AG08395 (cell line): Measurements from ENCODE around the gene ITSN2.

Experiments used
- DNase-seq: peaks from one replicate; pipeline ENCODE4 v3.0.0; 2012; ENCODE audit warnings: mixed read lengths, low spot score

Gene ITSN2

DNA sequence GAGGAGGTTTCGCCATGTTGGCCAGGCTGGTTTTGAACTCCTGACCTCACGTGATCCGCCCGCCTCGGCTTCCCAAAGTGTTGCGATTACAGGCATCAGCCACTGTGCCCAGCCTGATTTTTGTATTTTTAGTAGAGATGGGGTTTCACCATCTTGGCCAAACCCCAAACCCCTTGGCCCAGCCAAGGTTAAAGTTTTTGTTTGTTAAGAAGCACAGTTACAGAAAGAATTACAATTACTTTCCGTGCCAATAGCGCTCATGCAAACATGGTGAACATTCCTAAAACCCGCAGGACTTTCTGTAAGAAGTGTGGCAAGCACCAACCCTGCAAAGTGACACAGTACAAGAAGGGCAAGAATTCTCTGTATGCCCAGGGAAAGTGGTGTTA is 26.1 kb downstream of the ITSN2 start:
- peak; percentile 59 for DNase-seq

DNA sequence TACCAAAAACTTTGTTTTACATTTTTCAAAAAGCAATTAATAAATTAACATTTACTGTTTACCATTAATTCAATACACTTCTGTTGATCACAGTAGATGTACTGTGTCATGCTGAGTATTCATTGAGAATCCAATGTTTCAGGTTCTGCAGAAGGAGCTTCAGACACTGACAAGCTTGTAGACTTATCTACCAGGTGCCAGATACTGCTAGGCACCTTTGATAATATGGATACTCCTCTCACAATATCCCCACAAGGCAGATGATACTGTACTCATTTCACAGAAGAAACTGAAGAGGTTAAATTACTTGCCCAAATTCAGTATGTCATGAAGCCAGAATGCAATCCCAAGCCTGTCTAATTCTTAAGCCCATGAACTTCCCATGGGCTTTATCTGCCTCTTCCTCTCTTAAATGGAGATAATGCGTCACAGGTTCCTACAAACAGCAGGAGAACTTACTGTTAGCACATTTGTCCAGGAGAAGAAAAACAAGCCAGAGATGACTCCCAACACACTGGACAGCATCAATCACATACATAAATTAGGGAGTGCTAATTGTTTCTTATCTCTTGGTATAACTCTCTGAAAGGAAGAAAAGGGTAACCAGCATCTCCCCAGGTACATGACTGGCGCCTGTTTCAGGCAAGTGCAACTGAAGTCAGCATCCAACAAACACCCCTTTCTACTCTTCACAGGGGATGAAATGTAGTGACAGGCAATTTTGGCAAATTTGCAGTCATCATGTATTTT is 27.4 kb downstream of the ITSN2 start:
- DNase-seq, result no peak

DNA sequence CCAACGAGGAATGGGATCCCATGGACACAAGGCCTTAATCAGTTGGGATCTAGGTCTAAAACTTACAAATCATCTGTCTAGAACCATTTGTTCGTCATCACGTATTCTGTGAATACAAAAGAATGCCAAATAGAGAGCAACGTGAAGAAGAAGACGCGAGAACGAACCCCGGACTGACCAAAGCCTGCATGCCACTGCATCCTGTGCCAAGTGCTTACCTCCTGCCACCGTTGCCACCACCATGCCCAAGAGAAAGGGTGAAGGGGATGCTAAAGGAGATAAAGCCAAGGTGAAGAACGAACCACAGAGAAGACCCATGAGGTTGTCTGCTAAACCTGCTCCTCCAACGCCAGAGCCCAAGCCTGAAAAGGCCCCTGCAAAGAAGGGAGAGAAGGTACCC is 30.2 kb downstream of the ITSN2 start:
- DNase-seq, result no peak

DNA sequence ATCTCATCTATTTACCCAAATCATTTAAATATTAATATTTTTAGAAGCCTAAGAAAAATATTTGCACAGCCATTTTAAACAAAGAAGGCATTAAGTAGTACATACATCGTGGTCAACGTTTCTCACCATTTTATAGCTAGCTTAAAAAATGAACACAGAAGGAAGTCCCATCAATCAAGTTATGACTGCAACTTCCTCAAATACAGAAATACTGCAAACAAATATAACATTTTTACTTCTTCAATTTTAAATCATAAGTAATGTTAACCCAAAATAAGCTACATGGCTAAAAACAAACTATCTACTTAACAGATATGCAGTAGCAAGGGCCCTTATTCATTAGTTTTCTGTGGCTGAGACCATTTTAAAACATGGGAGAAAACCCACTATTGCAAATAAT is 30.6 kb downstream of the ITSN2 start:
- DNase-seq, result no peak

DNA sequence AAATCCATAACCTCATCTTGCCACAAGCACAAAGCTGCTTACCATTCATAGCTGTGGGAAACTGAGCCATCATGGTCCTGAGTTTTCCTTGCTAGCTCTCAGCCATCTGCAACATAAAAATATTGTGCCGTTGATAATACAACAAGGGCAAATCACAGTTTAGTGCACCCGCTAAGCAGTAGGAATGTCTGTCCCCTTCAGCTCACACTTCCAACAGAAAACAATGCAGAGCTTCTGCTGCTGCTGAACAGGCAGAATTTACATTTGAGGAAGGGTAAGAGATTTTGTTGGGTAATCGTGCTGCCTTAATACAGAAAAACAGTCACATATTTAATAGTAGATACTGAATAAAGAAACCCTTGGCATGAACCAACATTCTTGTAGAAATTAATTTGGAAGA is 32.3 kb downstream of the ITSN2 start:
- DNase-seq, result no peak

DNA sequence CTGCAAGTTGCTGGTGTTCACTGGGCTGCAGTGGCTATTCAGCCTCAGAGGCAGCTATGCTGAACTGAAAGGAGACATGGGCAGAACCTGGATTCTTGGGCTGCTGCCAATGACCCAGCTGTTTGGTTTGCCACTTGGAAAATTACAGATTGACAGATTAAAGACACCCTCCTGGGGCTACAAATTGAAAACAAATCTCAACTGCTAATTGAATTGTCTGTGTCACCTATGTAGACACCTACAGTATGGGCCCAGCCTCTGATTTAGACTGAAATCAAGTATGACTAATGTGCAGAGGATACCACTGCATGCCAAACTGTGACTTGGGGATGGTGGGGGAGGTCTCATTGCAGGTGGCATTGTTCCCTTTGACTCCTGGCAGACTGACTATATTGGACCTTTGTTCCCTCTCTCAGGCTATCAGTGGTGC is 42.8 kb downstream of the ITSN2 start:
- DNase-seq, result no peak

DNA sequence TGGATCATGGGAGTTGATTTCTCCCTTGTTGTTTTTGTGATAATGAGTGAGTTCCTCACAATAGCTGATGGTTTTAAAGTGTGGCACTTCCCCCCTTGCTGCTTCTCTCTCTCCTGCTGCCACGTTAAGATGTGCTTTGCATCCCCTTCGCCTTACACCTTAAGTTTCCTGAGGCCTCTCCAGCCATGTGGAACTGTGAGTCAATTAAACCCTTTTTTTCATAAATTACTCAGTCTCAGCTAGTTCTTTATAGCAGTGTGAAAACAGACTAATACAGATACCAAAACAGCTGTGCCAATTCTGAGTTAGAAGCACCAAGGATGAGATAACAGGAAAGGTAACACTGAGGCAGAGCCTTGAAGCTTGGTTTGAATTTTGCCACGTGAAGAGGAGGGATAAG is 44.7 kb downstream of the ITSN2 start:
- DNase-seq, result no peak

DNA sequence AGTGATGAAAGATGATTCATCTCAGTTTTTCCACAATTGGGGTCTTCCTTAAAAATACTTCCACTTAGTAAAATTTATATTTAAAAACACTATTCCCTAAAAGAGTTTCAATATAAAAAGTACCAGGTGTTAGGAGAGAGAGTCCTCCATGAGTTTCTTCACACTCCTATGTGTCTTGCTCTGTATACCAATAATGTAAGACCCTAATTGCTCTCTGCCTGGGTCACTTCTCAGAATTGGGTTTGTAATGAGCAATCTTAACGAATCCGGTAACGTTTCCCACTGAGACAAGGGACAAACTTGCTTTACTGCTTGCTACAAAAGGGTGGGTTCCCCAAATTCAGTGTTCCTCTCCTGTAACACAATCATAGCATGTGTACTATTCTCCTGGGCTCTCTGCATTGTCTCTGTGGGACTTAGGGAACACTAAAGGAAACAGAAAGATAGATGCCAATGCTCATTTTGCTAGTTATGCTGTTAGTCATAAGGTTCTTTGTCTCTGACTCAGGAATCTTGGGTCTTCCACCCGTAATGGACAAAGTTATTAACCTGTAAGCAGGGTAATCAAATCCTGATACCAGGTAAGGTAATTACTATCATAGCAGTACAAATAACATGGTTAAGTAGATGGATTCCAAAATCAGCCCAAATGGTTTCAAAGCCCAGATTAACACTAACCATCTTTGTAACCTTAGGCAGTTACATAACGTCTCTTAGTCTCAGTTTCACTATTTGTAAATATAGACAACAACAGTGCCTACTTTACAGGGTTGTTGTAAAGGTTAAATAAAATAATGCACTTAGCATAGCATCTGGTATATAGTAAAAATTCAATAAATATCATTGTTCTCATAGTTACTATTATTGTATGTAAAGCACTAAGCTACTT is 46.3 kb downstream of the ITSN2 start:
- DNase-seq, result peak; percentile 25

DNA sequence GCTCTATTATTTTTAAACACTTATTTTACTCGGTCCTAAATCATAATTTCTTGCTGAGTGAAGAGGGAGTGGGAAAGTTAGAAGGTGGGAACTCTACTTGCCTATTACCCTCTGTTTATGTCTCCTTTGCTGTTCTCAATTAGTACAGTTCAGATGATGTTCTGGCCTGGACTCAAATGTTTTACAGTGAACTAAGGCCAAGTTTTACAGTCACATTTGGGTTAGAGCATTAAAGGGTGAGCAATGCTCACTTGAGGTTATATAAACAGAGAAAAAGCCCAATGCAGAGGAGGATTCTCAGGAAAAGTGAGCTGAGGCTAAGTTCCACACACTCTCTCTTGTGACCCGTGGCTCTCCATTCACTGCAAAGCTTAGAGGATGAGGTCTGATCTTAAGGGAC is 52.4 kb downstream of the ITSN2 start:
- no peak for DNase-seq

DNA sequence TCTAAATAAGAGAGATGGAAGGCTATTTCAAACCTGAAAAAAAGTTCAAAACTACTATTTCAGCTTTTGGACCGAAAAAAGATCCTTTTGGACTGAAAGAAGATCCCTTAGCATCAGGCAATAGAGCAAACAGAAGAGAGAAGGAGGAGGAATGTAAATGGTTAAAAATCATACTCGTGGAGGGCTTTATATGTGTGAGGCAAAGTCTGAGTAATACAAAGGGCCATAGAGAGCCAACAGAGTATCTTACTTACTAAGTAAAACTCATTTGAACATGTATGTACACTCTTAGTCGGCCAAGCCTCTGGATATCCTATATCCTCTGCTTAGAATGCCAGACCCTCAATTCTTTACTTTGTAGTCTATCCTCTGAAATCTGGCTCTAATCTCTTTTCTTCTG is 55.7 kb downstream of the ITSN2 start:
- DNase-seq, result no peak

DNA sequence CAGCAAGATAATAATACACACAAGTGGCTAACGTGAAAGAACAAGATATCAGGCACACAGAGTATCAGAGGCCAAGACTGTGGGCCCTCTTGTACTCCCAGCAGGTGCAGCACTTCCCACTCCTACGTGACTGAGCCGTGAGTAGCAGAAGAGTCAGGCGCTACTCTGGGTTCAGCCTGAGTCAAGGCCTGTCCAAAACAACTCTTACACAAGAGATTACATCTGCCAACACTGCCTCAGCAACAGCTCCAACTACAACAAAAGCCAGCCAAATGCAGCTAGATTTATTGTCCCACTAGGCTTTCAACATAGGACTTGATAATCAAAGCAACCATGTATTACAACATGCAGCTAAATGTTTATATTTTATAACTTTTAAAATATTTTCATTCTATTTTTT is 56.2 kb downstream of the ITSN2 start:
- DNase-seq, result peak; percentile 74

DNA sequence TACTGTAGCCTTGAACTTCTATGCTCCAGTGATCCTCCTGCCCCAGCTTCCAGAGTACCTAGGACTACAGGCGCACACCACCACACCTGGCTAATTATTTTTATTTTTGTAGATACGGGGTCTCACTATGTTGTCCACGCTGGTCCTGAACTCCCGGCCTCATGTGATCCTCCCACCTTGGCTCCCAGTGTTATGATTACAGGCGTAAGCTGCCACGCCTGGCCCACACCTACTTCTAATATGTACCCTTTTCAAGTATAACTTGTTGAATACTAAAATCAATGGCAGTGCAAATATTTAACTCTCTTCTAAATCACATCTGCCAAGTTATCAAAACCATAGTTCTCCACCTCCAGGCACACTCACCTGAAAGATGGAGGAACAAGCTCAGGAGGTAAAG is 58.7 kb downstream of the ITSN2 start:
- DNase-seq, result no peak

DNA sequence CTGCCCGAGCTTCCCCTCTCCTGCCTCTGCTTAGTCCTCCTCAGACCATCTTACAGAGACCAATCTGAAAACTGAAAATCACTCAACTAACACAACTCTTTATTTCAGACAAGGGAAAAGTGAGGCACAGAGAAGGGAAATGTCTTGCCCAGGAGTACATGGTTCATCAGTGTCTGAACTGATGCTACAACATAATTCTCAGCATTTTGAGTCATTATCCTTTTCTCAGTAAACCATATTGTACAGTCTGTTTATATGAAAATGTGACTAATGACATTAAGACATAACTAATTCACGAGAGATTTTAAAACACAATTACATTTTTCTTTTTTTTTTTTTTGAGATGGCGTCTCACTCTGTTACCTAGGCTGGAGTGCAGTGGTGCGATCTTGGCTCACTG is 62.7 kb downstream of the ITSN2 start:
- DNase-seq, result no peak

DNA sequence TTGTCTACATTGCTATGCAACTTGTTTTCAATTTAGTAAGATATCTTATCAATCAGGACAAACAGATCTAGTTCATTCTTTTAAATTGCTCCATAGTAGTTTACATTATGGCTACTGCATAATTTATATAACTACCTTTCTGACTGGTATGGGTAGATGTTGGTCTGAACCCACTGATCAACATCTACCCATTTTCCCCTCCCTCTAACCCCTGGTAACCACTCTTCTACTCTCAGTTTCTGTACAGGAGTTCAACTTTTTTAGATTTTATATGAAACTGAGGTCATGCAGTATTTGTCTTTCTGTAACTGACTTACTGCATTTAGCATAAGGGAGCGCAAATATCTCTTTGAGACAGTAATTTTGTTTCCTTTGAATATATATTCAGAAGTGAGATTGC is 73.2 kb downstream of the ITSN2 start:
- DNase-seq, result no peak

DNA sequence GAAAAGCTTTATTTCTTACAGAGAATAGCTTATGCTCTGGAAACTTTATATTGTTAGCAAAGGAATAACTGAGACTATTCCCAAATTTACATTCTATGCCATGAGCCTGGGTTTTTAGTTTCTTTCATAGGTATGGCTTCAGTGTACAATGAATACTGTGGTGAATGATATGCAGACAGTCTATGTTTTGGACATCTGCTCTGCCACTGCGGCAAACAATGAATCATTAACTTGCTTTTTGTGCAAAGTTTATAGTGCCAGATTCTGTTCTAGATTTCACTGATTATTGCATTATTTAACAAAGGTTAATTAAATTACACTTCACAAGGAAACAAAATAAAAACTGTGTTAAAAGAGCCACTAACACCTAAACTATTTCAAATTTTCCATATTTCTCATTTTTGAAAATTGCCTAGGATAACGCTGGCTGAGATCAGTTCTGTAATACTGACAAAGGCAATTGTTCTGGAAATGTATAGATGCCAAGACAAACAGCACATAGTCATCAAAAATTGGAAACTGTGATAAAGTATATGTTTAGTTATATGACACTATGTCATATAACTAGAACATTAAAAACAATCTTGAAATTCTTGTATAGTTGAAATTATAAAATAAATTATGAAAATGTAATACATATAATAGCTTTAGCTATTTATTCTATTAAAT is 74.7 kb downstream of the ITSN2 start:
- DNase-seq, result no peak

DNA sequence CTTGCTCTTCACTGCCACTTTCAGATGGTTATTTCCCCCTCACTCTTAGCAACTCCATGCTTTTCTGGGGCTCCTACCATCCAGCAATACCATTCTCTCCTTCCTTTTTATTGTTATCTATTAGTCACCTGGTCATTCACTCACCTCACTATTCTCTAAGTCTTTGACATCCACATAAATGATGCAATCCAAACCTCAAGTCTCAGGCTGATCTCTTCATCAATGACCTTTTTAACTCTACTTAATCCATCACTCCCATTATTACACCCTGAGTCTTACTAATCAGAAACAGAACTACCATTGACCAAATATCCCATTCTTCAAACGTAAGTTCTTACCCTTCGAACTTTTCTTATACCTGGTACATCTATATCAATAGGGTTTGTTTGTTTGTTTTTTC is 79.7 kb downstream of the ITSN2 start:
- no peak for DNase-seq

DNA sequence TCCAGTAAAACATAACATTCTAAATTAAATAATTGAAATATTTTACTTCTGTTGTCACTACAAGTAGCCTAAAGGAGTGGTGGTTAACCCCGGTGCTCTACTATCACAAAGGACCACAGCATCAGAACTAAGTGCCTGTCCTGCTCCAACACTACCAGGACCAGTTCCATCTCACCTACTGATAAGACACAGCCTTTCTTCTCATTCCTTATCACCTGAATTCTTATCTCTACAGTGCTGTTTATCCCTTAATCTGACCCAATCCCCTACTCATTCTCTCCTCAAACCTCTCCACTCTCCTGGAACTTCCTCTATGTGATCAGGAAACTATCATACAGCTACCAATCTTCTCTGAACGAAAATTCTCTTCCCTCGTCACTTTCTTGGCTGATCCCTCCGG is 80.2 kb downstream of the ITSN2 start:
- DNase-seq, result no peak

DNA sequence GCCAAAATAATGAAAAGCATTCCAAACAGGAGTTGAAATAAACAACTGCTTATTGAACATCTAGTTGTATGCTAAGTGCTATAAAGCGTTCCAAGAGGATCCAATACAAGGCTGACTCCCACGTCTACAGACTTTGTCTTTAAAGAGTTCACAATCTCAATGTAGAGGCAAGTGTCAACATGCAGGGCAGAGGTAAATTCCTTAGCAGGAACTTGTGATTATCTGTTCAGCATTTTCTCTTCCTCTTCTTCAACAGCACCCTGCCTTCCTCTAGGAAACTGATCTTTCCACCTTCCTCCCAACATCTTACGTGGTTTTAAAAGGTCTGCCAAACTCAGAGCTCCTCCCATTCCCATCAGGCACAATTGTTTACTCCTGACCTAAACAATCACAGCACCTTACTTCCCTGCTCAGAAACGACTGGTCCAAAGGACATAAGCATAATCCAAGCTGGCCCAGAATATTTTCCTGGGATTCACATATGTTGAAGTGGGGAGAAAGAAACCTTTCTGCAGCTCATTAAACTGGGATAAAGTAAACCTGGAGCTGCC is 83.9 kb downstream of the ITSN2 start:
- no peak for DNase-seq

DNA sequence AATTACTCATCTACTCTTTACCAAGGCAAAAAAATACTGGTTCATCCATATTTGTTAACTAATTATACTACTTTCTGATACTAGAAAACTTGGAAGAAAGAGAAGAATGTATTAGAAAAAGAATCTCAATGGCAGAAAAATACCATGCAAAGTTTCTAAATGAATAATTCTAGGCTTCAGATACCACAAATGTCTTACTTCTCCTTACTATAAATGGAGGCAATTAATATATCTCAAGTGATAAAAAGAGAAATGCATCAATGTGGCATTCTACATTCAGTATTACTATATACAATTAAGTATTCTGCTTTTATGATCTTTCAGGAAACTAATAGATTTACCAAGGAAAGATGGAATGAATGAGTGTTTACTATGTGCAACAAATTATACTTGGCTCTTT is 85.5 kb downstream of the ITSN2 start:
- DNase-seq, result no peak

DNA sequence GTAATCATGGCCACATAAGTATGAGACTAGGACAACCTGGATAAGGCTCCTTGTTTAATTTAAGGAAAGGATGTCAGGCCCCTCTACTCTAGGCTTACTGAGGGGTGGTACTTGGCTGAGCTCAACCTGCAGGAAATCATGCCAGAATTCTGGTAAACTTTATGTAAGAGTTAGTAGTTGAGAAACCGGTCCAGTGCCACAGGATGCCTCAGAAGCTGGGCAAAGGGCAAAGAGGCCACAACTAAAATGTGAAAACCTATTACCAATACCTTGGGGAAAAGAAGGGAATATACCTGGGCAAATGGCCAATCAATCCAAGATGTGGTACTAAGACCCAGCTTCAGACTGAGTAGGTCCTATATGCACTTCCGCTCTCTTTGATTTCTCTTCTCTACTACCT is 86.7 kb downstream of the ITSN2 start:
- no peak for DNase-seq

DNA sequence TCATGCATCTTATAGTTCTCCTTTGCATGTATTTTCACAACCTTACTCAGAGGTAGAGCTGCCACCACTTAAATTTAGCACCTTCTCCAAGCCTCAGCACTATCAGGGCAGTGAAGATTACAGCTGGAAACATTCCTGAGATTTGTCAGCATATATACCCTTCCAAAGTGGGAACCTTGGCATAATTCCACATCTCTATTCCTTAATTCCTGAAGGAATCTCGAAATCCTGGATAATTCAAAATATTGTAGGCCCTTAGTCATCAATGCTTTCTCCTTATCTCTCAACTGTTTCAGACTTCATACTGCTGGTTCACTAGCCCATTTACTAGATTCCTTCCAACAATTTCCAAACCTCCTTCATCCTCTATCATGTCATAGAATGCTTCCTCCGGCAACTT is 87.4 kb downstream of the ITSN2 start:
- DNase-seq, result no peak

DNA sequence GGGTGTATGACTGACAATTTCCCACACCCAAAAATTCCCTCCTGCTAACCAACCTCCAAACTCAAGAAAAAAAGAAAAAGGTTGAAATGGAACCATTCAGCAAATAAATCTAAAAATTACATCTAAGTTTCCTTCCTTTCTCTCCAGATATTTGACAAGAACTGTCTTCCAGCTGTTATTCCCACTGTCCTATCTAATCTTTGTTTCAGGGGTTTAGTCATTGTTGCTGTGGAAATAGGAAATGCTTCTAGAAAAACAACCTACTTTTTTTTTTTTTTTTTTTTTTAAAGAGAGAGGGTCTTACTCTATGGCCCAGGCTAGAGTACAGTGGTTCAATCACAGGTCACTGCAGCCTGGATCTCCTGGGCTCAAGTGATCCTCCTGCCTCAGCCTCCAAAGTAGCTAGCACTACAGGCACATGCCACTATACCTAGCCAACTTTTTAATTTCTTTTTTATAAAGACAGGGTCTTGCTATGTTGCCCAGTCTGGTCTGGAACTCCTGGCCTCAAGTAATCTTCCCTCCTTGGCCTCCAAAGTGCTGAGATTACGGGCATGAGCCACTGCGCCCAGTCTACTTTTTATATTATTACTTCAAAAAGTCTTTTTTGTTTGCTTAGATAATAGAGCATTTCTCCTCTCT is 88.1 kb downstream of the ITSN2 start:
- DNase-seq, result no peak
